Panc1 (cell line): ENCODE measurements around the gene AEN. TPM values are rescaled to one million over a fixed set of nuclear protein-coding genes. Genes with fewer than 3 reads are reported as not detected.

ENCODE experiments used
- ATAC-seq: fragments of 200-7000 bp; cut with Tn5 transposase; 2 replicates; pipeline ENCODE4 v1.9.1; 2020; ENCODE audit warnings: mild to moderate bottlenecking, moderate library complexity
- BruUV-seq: library from RNA; stranded (reverse); fragments of 400-500 nt; replicated peaks from 2 replicates; lab custom pipeline; 2021; lab: Mats Ljungman, UMichigan
- CTCF ChIA-PET: fragments of 300-600 bp; sonication (Branson Sonifier 250); formaldehyde crosslinking; loops from one replicate; lab custom pipeline; 2022; ENCODE audit warnings: antibody characterized with exemption; lab: Charles Lee
- POLR2A ChIA-PET: fragments of 300-600 bp; sonication (Branson Sonifier 250); formaldehyde crosslinking; loops from one replicate; lab custom pipeline; 2022; ENCODE audit warnings: antibody characterized with exemption; lab: Charles Lee
- DNase-seq: peaks from one replicate; pipeline ENCODE4 v3.0.0-alpha.2; 2010; ENCODE audit warnings: low read depth, low spot score
- H3K27ac ChIP-seq: 2 replicates; pipeline ENCODE4 v1.5.1; 2011; ENCODE audit warnings: mild to moderate bottlenecking, low read length, inconsistent platforms
- H3K27me3 ChIP-seq: fragments of 200-500 bp; sonication (Bioruptor generic); 2 replicates; pipeline ENCODE4 v1.6.0; 2014; ENCODE audit warnings: low read length, inconsistent platforms; ENCODE audit not compliant: control insufficient read depth, insufficient read depth
- H3K36me3 ChIP-seq: fragments of 200-500 bp; sonication (Bioruptor generic); 2 replicates; pipeline ENCODE4 v1.5.1; 2014; ENCODE audit warnings: inconsistent platforms, mild to moderate bottlenecking, low read length, moderate library complexity; ENCODE audit not compliant: control insufficient read depth, insufficient read depth
- H3K4me1 ChIP-seq: 2 replicates; pipeline ENCODE4 v1.5.1; 2011; ENCODE audit warnings: inconsistent platforms, mild to moderate bottlenecking, low read length, moderate library complexity; ENCODE audit not compliant: control insufficient read depth, insufficient read depth
- H3K4me3 ChIP-seq, 2 experiments: 2 replicates each; pipeline ENCODE4 v1.5.1; 2011 to 2012; ENCODE audit warnings: low read depth in 2 of 2, low read length in 2 of 2, mild to moderate bottlenecking in 2 of 2, inconsistent platforms in 1 of 2, moderate library complexity in 1 of 2
- H3K9me3 ChIP-seq: fragments of 200-500 bp; sonication (Bioruptor generic); 2 replicates; pipeline ENCODE4 v1.5.1; 2014; ENCODE audit warnings: low read depth, mild to moderate bottlenecking, inconsistent platforms, low read length, moderate library complexity; ENCODE audit not compliant: control insufficient read depth, insufficient read depth
- CTCF ChIP-seq: fragments of 450-650 bp; IDR thresholded peaks from 2 replicates; pipeline ENCODE4 v1.5.1; 2017; ENCODE audit warnings: mild to moderate bottlenecking
- POLR2AphosphoS5 ChIP-seq: IDR thresholded peaks from 2 replicates; pipeline ENCODE4 v1.6.1; 2012; ENCODE audit warnings: mild to moderate bottlenecking, low read depth, low read length, moderate library complexity
- REST ChIP-seq, 2 experiments: IDR thresholded peaks; 2 replicates each; pipeline ENCODE4 v1.6.1; 2011 to 2012; ENCODE audit warnings: low read depth in 2 of 2, control low read depth in 1 of 2, low read length in 1 of 2, mild to moderate bottlenecking in 1 of 2, moderate library complexity in 1 of 2; ENCODE audit not compliant: insufficient read depth in 1 of 2
- SIN3A ChIP-seq: IDR thresholded peaks from 2 replicates; pipeline ENCODE4 v1.6.1; 2012; ENCODE audit warnings: low read depth, mild to moderate bottlenecking, low read length, moderate library complexity, borderline replicate concordance; ENCODE audit not compliant: insufficient read depth
- TCF7L2 ChIP-seq: IDR thresholded peaks from 2 replicates; pipeline ENCODE4 v1.6.1; 2011; ENCODE audit warnings: mild to moderate bottlenecking, low read depth, low read length, inconsistent platforms
- in situ Hi-C: cut with HindIII; loops from 2 replicates; pipeline ENCODE4 v1.10.0; 2016; ENCODE audit warnings: low sequenced_read_pairs, low pct_unique_long_range_greater_than_20kb
- intact Hi-C: fragments of 100-400 bp; cut with micrococcal nuclease; formaldehyde crosslinking; loops from one replicate; pipeline ENCODE4 v1.10.0; 2022; ENCODE audit not compliant: unreplicated experiment
- total RNA-seq: library from RNA; stranded (reverse); gene quantifications from one replicate; pipeline ENCODE4 v1.2.1, GENCODE V29; 2021; ENCODE audit not compliant: unreplicated experiment

Gene AEN
- total RNA-seq, 1 experiment from 2014 or later = 38.7 TPM

GRCh38 chr15:88579322-88579721 lies 41.8 kb upstream of the AEN start:
- H3K9me3 ChIP-seq = no peaks in the 10 kb centered on the region
- in situ Hi-C loops = no loop called here
- ChIA-PET POLR2A (no interaction called here), CTCF (interaction anchor here (0.6 kb wide), 1 partner anchor 10 kb away, joined by 9 read pairs; no protein-coding TSS in a partner anchor)
- intact Hi-C loops = no loop called here
- DNase-seq (no peak), ATAC-seq (no peak)
- H3K27ac ChIP-seq = no peak overlapping the region
- no peaks in the 10 kb centered on the region for H3K36me3 ChIP-seq
- TF ChIP-seq SIN3A = no peak
- H3K4me1 ChIP-seq = no peaks in the 10 kb centered on the region
- H3K27me3 ChIP-seq = no peaks in the 10 kb centered on the region
- H3K4me3 ChIP-seq = no peak overlapping the region
- no TSS peak for BruUV-seq

- TF ChIP-seq CTCF (no peak), SIN3A (no peak), TCF7L2 (no peak), POLR2AphosphoS5 (no peak), REST (IDR thresholded peaks at IDR 0.05; ENCODE audit: insufficient read depth in 1 of 2, low read depth in 2 of 2, low read length in 1 of 2) (no peak)
- BruUV-seq = no TSS peak
- no peaks in the 10 kb centered on the region for H3K36me3 ChIP-seq
- in situ Hi-C loops = no loop called here
- no peak overlapping the region for H3K4me3 ChIP-seq
- no peaks in the 10 kb centered on the region for H3K9me3 ChIP-seq
- H3K27me3 ChIP-seq = no peaks in the 10 kb centered on the region; the same call in 1 of the 2 replicates
- POLR2A ChIA-PET = no interaction called here
- ATAC-seq = no peak
- intact Hi-C loops = no loop called here
- CTCF ChIA-PET = interaction anchor here (0.8 kb wide), 1 partner anchor 238 kb away, joined by 4 read pairs; no protein-coding TSS in a partner anchor
- H3K27ac ChIP-seq = no peak overlapping the region
- H3K4me1 ChIP-seq = no peaks in the 10 kb centered on the region
- no peak for DNase-seq
Measured at GRCh38 chr15:88580532-88580931, 40.6 kb upstream of the AEN start.

- ATAC-seq = peak; percentile 68
- H3K4me3 ChIP-seq = no peak overlapping the region
Measured at GRCh38 chr15:88586401-88587162, 34.6 kb upstream of the AEN start.

More at GRCh38 chr15:88586401-88587162, 34.6 kb upstream of the AEN start:
- Histone ChIP-seq H3K9me3 (no peaks in the 10 kb centered on the region), H3K4me1 (no peaks in the 10 kb centered on the region), H3K27me3 (peaks cover 2% of the 10 kb centered on the region; the same call in 1 of the 2 replicates), H3K27ac (no peak overlapping the region), H3K36me3 (no peaks in the 10 kb centered on the region)
- no peak for DNase-seq
- ChIA-PET POLR2A (no interaction called here), CTCF (no interaction called here)
- intact Hi-C loops = no loop called here
- no TSS peak for BruUV-seq
- TF ChIP-seq REST (IDR thresholded peaks at IDR 0.05; ENCODE audit: insufficient read depth in 1 of 2, low read depth in 2 of 2, low read length in 1 of 2) = no peak
- no peak for TF ChIP-seq SIN3A
- no peak for TF ChIP-seq CTCF
- no peak for TF ChIP-seq POLR2AphosphoS5
- TF ChIP-seq TCF7L2 = no peak
- in situ Hi-C loops = no loop called here
